HG02588 (cell line): Measurements from ENCODE around the gene PSMB5.

Source experiments
- ATAC-seq: cut with Tn5 transposase; IDR thresholded peaks from one replicate; pipeline ENCODE4 v1.9.1; 2021; ENCODE audit warnings: mild to moderate bottlenecking, moderate library complexity; ENCODE audit not compliant: unreplicated experiment

PSMB5 gene

GRCh38 chr14:23045419-23046357, 11.0 kb upstream of the PSMB5 start:
- ATAC-seq: no peak

- no peak for ATAC-seq
Observed at GRCh38 chr14:23044840-23045239, 10.1 kb upstream of the PSMB5 start.

GRCh38 chr14:23043754-23044153, 9.1 kb upstream of the PSMB5 start:
- ATAC-seq: no peak

- ATAC-seq: no peak
Observed at GRCh38 chr14:23043145-23043544, 8.4 kb upstream of the PSMB5 start.

- ATAC-seq: no peak
Observed at GRCh38 chr14:23042162-23042965, 7.7 kb upstream of the PSMB5 start, which contains the start of gene PSMB11. PSMB11 (plus strand) TSS chr14:23042212; CDS start chr14:23042226, 14 bp downstream.

GRCh38 chr14:23041729-23042128, 7.0 kb upstream of the PSMB5 start:
- ATAC-seq: no peak

- no peak for ATAC-seq
Observed at GRCh38 chr14:23040100-23040499, 5.4 kb upstream of the PSMB5 start.

- ATAC-seq: no peak
Observed at GRCh38 chr14:23035303-23036144, 824 bp upstream of the PSMB5 start.

- no peak for ATAC-seq
Observed at GRCh38 chr14:23033801-23034497, 751 bp downstream of the PSMB5 start.

- ATAC-seq: no peak
Observed at GRCh38 chr14:23033251-23033727, 1.4 kb downstream of the PSMB5 start.

GRCh38 chr14:23030936-23031335, 3.8 kb downstream of the PSMB5 start:
- ATAC-seq: no peak

GRCh38 chr14:23028799-23029198, 5.9 kb downstream of the PSMB5 start:
- ATAC-seq: no peak

GRCh38 chr14:23025151-23025814, 9.4 kb downstream of the PSMB5 start:
- no peak for ATAC-seq

GRCh38 chr14:23024612-23025075, 10.1 kb downstream of the PSMB5 start:
- no peak for ATAC-seq

GRCh38 chr14:23023795-23024152, 10.9 kb downstream of the PSMB5 start:
- ATAC-seq: no peak

GRCh38 chr14:23023022-23023794, 11.5 kb downstream of the PSMB5 start:
- no peak for ATAC-seq

- ATAC-seq: no peak
Observed at GRCh38 chr14:23021889-23022442, 12.7 kb downstream of the PSMB5 start.

GRCh38 chr14:23021434-23021833, 13.3 kb downstream of the PSMB5 start:
- ATAC-seq: no peak
